Natural killer cell treated with Interleukin-12 subunit alpha and Interleukin-12 subunit beta and Interleukin-15 and Interleukin-18, amount 100 ng/mL, for 72 hours (primary cell): Measurements from ENCODE around the gene MIPOL1. TPM values are rescaled to one million over a fixed set of nuclear protein-coding genes. Genes with fewer than 3 reads are reported as not detected.
"Not testable (repeated sequence)": the region's sequence is repeated elsewhere in the genome, so short reads cannot be mapped to it uniquely, and the experiment has no call there.

Experiments
- ATAC-seq, 2 donors: fragments of 150-1000 bp; cut with Tn5 transposase in 1 of 2; sonication (Bioruptor Pico), chemical (Tn5 transposase) in 1 of 2; 2 replicates each; pipeline ENCODE4 v1.10.0; 2021
- DNase-seq: peaks from one replicate; pipeline ENCODE4 v3.0.0; 2022; ENCODE audit warnings: low spot score
- H3K27ac Mint-ChIP-seq, 2 donors: 1 replicate in 1 of 2; 2 replicates in 1 of 2; pipeline ENCODE4 v1.8.0; 2022; ENCODE audit warnings: mixed read lengths in 2 of 2, mild to moderate bottlenecking in 1 of 2, moderate library complexity in 1 of 2
- H3K27me3 Mint-ChIP-seq, 2 donors: 1 replicate in 1 of 2; 2 replicates in 1 of 2; pipeline ENCODE4 v1.8.0; 2022; ENCODE audit warnings: mixed read lengths in 2 of 2
- H3K36me3 Mint-ChIP-seq: one replicate; pipeline ENCODE4 v1.8.0; 2022; ENCODE audit warnings: mixed read lengths
- H3K4me1 Mint-ChIP-seq, 2 donors: 1 replicate in 1 of 2; 2 replicates in 1 of 2; pipeline ENCODE4 v1.8.0; 2022; ENCODE audit warnings: low read depth in 2 of 2, mixed read lengths in 2 of 2, mild to moderate bottlenecking in 1 of 2
- H3K4me3 Mint-ChIP-seq: one replicate; pipeline ENCODE4 v1.8.0; 2022; ENCODE audit warnings: mixed read lengths
- H3K9me3 Mint-ChIP-seq: 2 replicates; pipeline ENCODE4 v1.8.0; 2022; ENCODE audit warnings: mixed read lengths
- total RNA-seq, 2 donors: library from RNA; stranded (reverse); gene quantifications; one replicate each; pipeline ENCODE4 v1.2.3, GENCODE V29; 2022

MIPOL1 gene
- total RNA-seq, 2 donors from 2014 or later: not detected

DNA sequence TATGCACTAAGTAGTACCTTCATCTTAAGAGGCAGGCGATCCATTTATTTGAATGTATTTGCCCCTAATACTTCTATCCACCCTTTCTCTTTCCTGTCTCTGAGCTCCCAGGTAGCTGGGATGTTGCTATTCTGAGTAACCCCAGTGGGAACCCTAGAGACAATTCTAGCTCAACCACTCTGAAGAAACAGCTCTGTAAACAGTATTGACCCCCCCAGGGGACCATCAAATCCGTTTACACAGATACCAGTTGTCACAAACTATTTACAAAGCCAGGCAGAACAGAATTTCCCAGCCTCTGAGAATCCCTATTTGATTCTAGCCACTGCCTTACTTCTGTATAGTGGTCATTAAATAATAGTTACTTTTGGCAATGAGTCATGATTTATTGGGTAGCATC lies 64.9 kb downstream of the MIPOL1 start:
- Mint-ChIP-seq H3K27me3 (no peaks in the 10 kb centered on the region), H3K27ac (no peak overlapping the region), H3K9me3 (peaks cover 3% of the 10 kb centered on the region), H3K36me3 (no peaks in the 10 kb centered on the region), H3K4me1 (no peaks in the 10 kb centered on the region), H3K4me3 (no peak overlapping the region)
- ATAC-seq (no peak), DNase-seq (no peak)

DNA sequence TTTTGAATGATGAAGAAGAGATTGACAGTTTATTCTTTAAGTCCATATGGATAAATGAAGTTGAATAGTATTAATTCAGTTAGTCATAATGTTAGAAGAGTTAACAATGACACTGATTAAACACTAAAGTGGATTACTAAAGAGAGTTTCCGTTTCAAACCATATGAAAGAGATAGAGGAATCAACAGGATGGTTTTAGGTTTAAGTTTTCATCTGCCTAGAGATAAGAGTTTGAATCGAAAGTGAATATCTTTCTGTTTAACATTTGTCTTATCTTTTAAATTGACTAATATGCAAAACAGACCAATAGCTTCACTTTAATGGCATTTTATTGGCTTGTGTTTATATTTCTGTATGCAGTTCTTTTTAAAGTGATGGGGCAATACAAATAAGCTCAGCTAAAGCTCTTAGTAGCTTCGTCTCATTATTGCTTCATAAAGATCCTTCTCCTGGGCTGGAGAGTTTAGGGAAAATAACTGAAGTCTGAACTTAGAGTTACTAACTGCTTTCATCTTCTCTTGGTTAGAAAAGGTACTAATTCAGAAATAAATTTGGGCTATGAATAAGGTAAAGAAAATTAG lies 66.0 kb downstream of the MIPOL1 start:
- Mint-ChIP-seq H3K4me3 (no peak overlapping the region), H3K27ac (no peak overlapping the region)
- no peak for DNase-seq

DNA sequence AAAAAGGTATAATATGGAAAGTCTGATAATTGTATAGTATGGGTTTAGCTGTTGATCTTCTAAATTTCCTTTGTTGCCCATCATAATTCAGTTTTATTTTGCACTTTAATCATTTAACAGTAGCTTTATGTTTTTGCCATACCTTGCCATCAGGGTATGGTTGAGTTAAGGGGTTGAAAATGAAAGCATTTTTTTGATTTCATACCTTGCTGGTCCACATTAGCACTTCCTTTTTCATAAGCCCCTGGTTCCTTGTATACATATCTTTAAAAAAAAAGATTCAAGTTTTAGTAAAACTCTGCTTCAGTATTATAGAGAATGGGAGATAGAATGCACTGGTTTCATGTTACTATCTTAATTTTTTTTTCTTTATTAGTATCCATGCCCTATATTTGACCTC lies 71.1 kb downstream of the MIPOL1 start:
- H3K4me1 Mint-ChIP-seq: no peaks in the 10 kb centered on the region
- ATAC-seq: no peak
- H3K36me3 Mint-ChIP-seq: no peaks in the 10 kb centered on the region
- H3K4me3 Mint-ChIP-seq: no peak overlapping the region
- H3K27ac Mint-ChIP-seq: no peak overlapping the region
- no peaks in the 10 kb centered on the region for H3K27me3 Mint-ChIP-seq
- DNase-seq: no peak
- H3K9me3 Mint-ChIP-seq: peaks cover 3% of the 10 kb centered on the region

More for the DNA sequence above, 66.0 kb downstream of the MIPOL1 start:
- ATAC-seq: no peak
- no peaks in the 10 kb centered on the region for H3K4me1 Mint-ChIP-seq
- no peaks in the 10 kb centered on the region for H3K27me3 Mint-ChIP-seq
- no peaks in the 10 kb centered on the region for H3K36me3 Mint-ChIP-seq
- peaks cover 3% of the 10 kb centered on the region for H3K9me3 Mint-ChIP-seq

GRCh38 chr14:37270629-37271028 lies 72.9 kb downstream of the MIPOL1 start:
- Mint-ChIP-seq H3K9me3 (peaks cover 3% of the 10 kb centered on the region), H3K27me3 (no peaks in the 10 kb centered on the region), H3K4me1 (no peaks in the 10 kb centered on the region), H3K4me3 (no peak overlapping the region), H3K36me3 (no peaks in the 10 kb centered on the region), H3K27ac (no peak overlapping the region)
- DNase-seq (no peak), ATAC-seq (no peak)

DNA sequence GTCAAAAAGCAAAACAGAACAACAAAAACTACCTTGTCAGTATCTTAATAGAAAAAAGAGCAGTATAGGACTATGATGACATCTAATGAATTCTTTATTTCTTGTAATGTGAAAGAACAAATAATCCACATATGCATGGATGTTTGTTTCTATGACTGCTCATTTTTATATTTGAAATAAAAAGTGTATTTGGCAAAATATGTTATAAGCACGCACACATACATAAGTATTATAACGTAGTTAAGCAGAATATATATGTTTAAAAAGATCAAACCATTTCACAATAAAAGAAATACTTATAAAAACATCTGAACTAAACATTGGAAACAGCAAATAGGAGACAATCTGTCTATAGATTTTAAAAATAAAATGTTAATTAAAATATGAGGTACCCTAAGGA lies 74.8 kb downstream of the MIPOL1 start:
- Mint-ChIP-seq H3K9me3 (peaks cover 3% of the 10 kb centered on the region), H3K4me1 (no peaks in the 10 kb centered on the region), H3K27ac (no peak overlapping the region), H3K4me3 (no peak overlapping the region), H3K36me3 (no peaks in the 10 kb centered on the region), H3K27me3 (no peaks in the 10 kb centered on the region)
- ATAC-seq (no peak), DNase-seq (no peak)

DNA sequence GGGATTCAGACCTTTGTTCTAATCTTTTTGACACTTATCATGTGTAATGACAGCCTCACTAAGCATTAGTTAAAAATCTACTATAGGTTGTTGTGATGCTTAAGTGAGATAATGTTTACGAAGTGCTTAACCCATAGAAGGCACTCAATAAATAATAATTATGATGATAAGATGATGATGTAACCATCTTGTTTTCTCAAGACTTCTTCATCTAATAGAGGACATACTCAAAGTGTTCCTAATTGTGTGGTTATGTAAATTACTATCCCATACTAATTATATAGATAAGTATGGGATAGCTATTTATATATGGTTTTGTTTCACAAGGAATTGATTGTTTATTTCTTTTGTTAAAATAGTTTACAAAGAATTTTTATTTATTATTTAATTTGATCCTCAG lies 76.9 kb downstream of the MIPOL1 start:
- H3K27ac Mint-ChIP-seq: no peak overlapping the region
- peaks cover 7% of the 10 kb centered on the region for H3K9me3 Mint-ChIP-seq
- no peaks in the 10 kb centered on the region for H3K27me3 Mint-ChIP-seq
- DNase-seq (no peak), ATAC-seq (no peak)
- no peak overlapping the region for H3K4me3 Mint-ChIP-seq
- H3K36me3 Mint-ChIP-seq: no peaks in the 10 kb centered on the region
- H3K4me1 Mint-ChIP-seq: no peaks in the 10 kb centered on the region

DNA sequence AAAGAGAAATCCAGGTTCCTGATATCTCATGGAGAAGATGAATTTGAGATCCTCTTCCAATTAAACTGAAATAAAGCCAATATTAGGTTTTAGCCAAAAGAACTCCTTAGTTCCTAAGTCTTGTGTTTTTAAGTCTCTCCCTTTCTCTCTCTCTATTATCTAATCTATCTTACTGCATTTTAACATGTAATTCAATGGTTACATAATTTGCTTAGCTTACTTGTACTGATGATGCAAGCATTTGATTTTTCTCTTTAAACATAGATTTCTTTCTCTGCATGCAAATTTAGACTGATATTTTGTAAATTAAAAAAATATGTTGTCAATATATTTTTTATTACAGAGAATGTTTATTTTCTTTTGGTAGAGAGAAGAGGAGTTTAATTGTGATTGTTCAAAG lies 78.2 kb downstream of the MIPOL1 start:
- H3K4me3 Mint-ChIP-seq: no peak overlapping the region
- H3K27ac Mint-ChIP-seq: no peak overlapping the region
- H3K4me1 Mint-ChIP-seq: no peaks in the 10 kb centered on the region
- ATAC-seq: no peak
- H3K36me3 Mint-ChIP-seq: no peaks in the 10 kb centered on the region
- DNase-seq: no peak
- no peaks in the 10 kb centered on the region for H3K27me3 Mint-ChIP-seq
- H3K9me3 Mint-ChIP-seq: peaks cover 7% of the 10 kb centered on the region

DNA sequence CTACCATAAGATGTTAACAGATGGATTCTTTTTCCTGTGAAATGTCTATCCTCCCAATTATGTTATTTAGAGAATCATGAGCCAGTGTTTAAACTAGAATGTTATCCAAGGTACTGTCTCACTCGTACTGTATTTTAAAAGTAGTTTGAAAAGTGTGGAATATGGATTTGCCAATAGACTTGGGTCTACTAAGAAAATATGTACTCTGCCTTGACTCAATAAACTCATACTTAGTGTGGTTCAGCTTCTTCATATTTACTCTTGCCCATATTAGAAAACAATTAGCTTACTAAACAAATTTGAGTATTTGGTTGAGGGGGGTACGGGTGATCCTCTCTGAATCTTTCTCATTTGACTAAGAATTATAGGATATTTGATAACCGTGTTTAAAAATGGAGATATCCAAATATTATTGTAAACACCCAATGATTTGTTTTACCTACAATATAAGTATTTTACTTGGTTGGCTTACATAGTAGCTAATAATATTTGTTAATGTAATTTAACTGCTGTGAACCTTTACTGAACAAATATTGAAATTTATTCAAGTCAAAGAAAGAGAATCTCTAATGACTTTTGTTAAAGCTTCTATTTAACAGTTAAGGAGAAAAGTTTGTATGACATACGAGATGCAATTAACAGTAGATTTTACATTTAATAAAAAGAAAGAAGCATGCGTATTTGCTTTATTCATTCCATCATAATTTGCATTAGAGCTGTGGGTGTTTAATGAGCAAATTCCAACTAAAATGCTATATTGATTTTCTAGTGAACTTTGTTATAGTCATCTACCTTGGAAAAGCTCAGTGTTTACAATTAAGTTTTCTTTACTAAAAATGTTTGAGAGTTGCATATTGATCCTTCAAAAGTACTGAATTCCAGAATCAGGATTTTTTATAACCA lies 81.2 kb downstream of the MIPOL1 start:
- Mint-ChIP-seq H3K27ac (no peak overlapping the region), H3K9me3 (peaks cover 7% of the 10 kb centered on the region), H3K27me3 (no peaks in the 10 kb centered on the region), H3K4me1 (no peaks in the 10 kb centered on the region), H3K4me3 (no peak overlapping the region), H3K36me3 (no peaks in the 10 kb centered on the region)
- DNase-seq (no peak), ATAC-seq (no peak)

DNA sequence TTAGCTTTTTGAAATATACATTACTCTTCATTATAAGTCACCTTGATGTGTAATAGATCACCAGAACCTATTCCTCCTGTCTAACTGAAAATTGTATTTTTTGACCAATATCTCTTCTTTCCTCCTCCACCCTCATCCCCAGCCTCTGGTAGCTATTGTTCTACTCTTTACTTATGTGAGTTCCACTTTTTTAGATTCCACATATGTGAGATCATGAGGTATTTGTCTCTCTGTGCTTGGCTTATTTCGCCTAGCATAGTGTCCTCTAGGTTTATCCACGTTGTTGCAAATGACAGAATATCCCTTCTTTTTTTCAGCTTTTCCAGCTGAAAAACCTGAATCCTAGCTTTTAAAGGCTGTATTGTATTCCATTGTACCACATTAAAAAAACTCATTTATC lies 82.1 kb downstream of the MIPOL1 start:
- H3K4me3 Mint-ChIP-seq: no peak overlapping the region
- DNase-seq (no peak), ATAC-seq (no peak)
- peaks cover 6% of the 10 kb centered on the region for H3K9me3 Mint-ChIP-seq
- no peaks in the 10 kb centered on the region for H3K4me1 Mint-ChIP-seq
- no peak overlapping the region for H3K27ac Mint-ChIP-seq
- H3K27me3 Mint-ChIP-seq: no peaks in the 10 kb centered on the region
- H3K36me3 Mint-ChIP-seq: no peaks in the 10 kb centered on the region

DNA sequence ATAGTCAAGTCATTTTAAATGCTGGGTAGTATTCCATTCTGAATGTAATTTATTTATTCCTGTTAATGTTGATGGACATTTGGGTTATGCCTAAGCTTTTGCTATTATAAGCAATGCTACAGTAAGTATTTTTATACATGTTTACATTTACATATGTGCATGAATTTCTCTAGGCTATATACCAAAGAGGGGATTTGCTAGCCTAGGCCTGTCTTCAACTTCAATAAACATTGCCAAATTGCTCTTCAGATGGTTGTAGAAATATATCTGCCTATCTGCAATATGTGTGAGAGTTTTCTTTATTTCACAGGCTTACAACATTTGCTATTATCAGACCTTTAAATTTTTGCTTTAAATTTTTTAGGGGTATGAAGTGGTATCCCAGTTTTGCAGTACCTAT lies 87.0 kb downstream of the MIPOL1 start:
- H3K27ac Mint-ChIP-seq: no peak overlapping the region
- no peak overlapping the region for H3K4me3 Mint-ChIP-seq
- peaks cover 6% of the 10 kb centered on the region for H3K36me3 Mint-ChIP-seq
- H3K4me1 Mint-ChIP-seq: no peaks in the 10 kb centered on the region
- peaks cover 9% of the 10 kb centered on the region for H3K9me3 Mint-ChIP-seq
- DNase-seq (no peak), ATAC-seq (no peak)
- H3K27me3 Mint-ChIP-seq: no peaks in the 10 kb centered on the region

DNA sequence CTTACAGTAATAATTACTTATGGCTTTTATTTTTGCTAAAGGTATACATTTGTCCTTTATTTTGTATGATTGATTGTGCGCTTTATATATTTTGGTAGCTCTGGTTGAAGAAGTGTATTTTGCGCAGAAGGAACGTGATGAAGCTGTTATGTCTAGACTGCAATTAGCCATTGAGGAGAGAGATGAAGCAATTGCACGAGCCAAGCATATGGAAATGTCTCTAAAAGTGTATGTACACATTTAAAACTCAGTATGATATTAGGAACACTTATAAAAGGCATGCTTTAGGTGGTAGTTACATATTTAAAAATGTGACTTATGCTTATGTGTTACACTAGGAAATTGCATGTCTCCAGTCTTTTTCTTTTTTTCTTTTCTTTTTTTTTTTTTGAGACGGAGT lies 87.5 kb downstream of the MIPOL1 start:
- H3K9me3 Mint-ChIP-seq: peaks cover 9% of the 10 kb centered on the region
- peaks cover 6% of the 10 kb centered on the region for H3K36me3 Mint-ChIP-seq
- H3K27ac Mint-ChIP-seq: no peak overlapping the region
- ATAC-seq: no peak
- H3K27me3 Mint-ChIP-seq: no peaks in the 10 kb centered on the region
- H3K4me3 Mint-ChIP-seq: no peak overlapping the region
- DNase-seq: no peak
- H3K4me1 Mint-ChIP-seq: no peaks in the 10 kb centered on the region

- Mint-ChIP-seq H3K9me3 (peaks cover 11% of the 10 kb centered on the region), H3K27ac (no peak overlapping the region), H3K27me3 (no peaks in the 10 kb centered on the region), H3K4me3 (no peak overlapping the region), H3K4me1 (no peaks in the 10 kb centered on the region), H3K36me3 (peaks cover 11% of the 10 kb centered on the region)
- no peak for DNase-seq
- no peak for ATAC-seq
Observed at GRCh38 chr14:37289688-37290087, 92.0 kb downstream of the MIPOL1 start.

DNA sequence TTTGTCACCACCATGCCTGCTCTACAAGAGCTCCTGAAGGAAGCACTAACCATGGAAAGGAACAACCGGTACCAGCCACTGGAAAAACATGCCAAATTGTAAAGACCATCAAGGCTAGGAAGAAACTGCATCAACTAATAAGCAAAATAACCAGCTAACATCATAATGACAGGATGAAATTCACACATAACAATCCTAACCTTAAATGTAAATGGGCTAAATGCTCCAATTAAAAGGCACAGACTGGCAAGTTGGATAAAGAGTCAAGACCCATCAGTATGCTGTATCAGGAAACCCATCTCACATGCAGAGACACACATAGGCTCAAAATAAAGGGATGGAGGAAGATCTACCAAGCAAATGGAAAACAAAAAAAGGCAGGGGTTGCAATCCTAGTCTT lies 97.5 kb downstream of the MIPOL1 start:
- H3K4me1 Mint-ChIP-seq, H3K27ac Mint-ChIP-seq, H3K4me3 Mint-ChIP-seq, ATAC-seq, H3K36me3 Mint-ChIP-seq, DNase-seq, H3K27me3 Mint-ChIP-seq: not testable (repeated sequence)
- H3K9me3 Mint-ChIP-seq: peaks cover 13% of the 10 kb centered on the region

DNA sequence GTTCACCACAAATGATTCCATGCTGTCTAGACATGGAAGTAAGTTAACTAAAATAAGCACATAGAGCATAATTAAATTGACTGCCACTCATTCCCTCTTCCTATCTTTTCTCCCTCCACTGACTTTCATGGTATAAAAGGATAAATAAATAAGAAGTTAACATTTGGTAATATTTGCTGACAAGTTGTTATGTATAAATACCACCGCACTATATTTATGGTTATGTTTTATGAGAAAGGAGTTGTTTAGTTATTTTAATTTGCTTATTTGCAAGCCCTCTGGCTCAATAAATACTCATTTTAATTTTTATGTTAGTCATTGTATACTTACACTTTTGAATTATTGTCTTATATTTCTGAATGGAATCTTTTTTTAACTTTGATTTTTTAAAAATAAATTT lies 113.5 kb downstream of the MIPOL1 start:
- Mint-ChIP-seq H3K9me3 (peaks cover 27% of the 10 kb centered on the region), H3K4me3 (no peak overlapping the region), H3K27ac (no peak overlapping the region), H3K4me1 (no peaks in the 10 kb centered on the region), H3K36me3 (peaks cover 11% of the 10 kb centered on the region), H3K27me3 (no peaks in the 10 kb centered on the region)
- ATAC-seq (no peak), DNase-seq (no peak)
